HG03064 (cell line): Measurements from ENCODE around the gene CEP112.

Experiments
- ATAC-seq: cut with Tn5 transposase; IDR thresholded peaks from one replicate; pipeline ENCODE4 v1.9.1; 2021; ENCODE audit warnings: low read depth; ENCODE audit not compliant: unreplicated experiment

CEP112 gene

DNA sequence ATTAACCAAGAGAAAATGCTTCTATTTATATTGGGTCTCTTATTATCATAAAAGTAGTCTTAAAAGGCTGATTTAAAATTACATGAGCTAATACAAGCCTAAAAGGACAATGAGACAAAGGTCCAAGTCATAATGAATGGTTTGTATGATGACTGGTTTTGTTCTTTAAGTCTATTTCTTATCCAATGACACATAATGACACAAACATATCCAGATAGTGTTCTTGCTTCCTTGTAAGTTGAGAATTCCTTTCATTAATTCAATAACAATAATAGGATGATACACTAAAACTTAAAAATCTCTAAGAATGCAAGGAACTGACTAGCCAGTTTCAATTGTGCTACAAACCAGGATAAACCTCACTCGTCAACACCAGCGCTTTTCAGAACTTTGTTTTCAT is 244.1 kb downstream of the CEP112 start:
- ATAC-seq, result no peak

DNA sequence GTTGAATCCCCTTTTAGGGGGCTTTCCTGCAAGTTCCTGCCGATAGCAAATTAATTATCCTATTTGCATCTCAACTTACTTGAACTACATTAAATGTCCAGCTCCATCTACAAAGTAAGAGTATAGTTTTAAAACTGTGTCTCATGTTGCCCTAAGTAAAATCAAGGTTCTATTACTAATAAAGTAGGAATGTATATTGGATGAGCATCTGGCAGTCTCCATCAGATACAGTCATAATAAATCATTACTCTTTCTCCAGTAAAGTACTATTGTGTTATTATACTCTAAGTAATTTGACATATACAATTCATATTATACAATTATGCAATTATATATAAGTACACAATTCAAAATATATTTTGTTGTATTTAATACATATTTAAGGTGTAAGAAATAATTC is 249.3 kb downstream of the CEP112 start:
- ATAC-seq, result no peak

DNA sequence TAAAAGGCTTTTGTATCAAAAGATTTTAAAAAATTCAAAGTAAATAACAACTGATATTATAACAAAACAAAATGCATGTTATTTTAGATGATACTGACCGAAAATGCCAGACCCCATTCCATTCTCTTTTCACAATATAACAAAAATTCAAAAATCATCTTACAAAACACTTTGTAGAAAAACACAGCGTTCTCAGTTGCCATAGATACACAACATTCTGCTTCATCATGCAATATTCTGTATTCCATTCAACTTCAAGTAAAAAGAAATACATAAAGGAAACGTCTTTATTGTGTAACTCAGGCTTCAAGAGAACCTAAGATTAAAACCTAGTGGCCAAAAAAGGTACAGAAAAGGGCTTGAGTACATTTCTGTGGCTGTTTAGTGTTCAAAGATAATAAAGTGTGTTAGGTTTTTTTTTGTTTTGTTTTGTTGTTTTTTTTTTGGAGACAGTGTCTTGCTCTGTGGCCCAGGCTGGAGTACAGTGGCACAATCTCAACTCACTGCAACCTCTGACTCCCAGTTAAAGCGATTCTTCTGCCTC is 250.5 kb downstream of the CEP112 start:
- ATAC-seq, result no peak

DNA sequence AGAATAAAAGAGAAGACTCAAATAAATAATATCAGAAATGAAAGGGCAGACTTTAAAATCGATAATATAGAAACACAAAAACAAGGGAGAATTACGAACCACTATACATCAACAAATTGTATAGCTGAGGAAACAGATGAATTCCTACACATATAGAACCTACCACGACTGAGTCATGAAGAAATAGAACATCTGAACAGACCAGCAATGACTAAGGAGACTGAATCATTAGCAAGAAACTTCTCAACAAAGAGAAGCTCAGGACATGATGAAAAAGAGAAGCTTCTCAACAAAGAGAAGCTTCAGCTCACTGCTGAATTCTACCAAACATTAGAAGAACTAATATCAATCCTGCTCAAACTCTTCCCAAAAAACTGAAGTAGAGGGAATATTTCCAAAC is 255.9 kb downstream of the CEP112 start:
- ATAC-seq, result no peak

DNA sequence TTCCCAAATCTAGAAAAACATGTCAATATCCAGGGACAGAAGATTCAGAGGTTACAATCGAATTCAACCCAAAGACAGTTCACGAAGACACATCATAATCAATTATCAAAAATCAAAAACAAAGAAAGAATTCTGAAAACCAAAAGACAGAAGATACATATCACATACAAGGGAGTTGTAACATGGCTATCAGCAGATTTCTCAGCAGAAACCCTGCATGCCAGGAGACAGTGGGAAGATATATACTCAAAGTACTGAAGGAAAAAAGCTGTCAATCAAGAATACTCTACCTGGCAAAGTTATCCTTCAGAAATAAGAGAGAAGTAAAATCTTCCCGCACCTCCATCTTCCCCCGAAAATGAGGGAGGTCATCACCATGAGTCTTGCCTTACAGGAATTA is 258.6 kb downstream of the CEP112 start:
- ATAC-seq, result no peak

GRCh38 chr17:65931246-65932149 is 260.4 kb downstream of the CEP112 start:
- ATAC-seq, result no peak

DNA sequence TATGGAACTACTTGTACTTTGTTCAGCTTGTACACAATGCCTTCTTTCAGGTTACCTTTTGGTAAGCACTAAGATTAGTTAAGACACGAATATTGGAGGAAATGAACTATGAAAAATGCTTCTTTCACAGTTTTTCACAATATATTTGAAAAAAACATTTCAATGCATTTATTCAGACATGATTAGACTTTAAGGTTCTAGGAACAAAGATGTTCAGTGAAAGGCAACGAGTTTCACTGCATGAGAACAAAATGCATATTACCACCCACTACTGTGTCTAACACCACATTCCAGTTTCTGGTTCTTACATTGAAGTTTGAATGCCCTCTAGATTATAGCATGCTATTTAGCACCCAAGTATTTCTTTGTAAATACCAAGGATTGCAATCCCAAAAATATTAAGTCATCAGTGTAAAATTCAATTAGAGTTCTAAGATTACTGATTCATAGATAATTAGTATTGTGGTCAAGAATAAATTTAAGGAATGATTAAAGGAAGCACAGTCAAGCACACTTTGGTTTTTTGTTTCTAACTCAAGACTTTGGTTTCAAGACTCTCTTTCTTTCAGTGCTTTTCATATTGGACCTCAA is 261.7 kb downstream of the CEP112 start:
- ATAC-seq, result no peak

DNA sequence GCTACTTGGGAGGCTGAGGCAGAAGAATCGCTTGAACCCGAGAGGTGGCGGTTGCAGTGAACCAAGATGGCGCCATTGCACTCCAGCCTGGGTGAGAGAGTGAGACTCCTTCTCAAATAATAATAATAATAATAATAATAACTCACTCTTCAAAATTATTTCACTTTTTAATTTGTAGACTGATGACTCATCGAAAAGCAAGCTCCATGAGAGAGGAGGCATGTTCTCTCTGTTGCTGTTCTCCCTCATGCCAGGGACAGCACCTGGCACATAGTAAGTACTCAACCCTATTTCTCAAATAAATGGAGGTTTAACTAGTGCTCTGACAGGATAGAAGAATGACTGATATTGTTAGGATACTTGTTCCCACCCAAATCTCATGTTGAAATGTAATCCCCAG is 265.3 kb downstream of the CEP112 start:
- ATAC-seq, result no peak

DNA sequence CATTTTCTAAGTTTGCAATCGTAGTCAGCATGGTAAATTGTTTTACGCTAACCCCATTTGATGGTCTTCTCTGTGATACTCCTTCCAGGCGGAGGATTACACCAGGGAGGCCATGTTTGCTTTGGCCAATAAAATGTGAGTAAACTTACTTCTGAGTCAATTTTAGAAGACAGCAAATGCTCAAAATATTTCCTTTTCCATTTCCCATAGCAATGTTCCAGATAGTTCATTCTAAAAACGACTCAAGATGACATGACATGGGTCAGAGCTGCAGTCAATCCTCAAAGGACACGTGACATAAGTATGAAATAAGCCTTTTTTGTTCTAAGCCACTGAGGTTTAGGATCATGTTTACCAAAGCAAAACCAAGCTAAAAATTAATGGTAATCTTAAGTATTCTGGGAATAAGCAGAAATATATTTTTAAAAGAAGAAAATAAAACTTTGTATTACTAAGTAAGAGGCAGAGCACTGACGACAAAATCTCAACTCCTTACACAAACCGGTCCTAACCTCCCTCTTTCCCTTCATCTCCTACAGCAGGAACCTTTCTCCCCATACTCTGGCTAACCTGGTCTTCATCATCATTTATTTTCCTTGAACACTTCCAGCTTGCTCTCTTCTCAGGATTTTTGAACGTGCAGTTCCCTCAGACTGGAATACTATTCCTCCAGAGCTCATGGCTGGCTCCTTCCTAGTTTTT is 266.2 kb downstream of the CEP112 start:
- no peak for ATAC-seq

DNA sequence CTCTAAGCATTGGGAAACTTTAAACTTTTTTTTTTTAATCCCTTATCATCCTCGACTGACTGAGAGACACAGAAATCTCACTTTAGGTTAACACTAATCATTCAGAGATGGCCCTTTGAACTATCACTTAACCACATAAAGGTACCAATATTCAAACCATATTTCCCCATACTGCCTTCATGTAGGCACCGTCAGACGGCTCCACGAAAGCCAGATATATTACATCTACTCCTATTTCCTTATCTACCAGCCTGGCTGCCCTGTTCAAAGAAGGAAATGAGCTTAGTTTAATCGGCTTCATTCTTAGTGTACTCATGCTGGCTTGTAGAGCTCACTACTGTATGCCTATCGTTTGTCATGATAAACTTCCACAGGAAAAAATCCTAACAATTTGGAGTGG is 270.9 kb downstream of the CEP112 start:
- ATAC-seq, result no peak

DNA sequence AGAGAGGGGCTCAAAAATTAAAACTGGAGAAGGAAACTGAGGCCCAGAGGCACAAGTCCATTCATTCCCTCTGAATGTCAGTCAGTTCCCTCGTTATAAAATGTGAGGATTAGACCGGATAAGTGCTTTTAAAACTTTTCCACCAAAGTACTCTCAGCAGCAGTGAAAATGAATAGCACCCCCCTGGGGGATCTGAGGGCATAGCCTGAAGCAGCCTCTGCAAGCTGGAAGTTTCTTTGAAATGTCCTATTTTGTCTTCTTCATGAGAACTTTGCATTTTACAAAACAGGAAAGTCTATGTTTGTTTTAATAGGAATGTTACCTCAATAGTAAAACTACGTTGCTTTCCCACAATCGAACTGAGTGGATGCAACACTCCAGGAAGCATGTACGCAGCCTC is 273.0 kb downstream of the CEP112 start:
- no peak for ATAC-seq

- no peak for ATAC-seq
These were observed 273.4 kb downstream of the CEP112 start for GRCh38 chr17:65918500-65918899.

DNA sequence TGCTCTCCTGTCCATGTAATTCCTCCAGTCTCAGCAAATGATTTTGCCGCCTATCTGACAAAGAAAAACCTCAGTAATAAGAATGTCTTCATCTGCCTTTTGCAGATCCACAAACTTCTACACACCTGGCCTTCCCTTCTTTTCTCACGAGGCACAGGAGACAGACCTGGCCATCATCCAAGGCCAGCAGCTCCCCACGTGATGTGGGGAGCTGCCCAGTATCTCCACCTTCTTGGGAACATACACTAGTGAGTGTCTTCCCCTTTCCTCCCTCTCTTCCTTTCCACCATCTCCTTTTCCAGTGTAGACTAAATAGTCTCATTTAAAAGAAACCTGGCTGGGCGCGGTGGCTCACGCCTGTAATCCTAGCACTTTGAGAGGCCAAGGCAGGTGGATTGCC is 274.4 kb downstream of the CEP112 start:
- ATAC-seq, result no peak

- no peak for ATAC-seq
These were observed 275.5 kb downstream of the CEP112 start for GRCh38 chr17:65916425-65916824.

DNA sequence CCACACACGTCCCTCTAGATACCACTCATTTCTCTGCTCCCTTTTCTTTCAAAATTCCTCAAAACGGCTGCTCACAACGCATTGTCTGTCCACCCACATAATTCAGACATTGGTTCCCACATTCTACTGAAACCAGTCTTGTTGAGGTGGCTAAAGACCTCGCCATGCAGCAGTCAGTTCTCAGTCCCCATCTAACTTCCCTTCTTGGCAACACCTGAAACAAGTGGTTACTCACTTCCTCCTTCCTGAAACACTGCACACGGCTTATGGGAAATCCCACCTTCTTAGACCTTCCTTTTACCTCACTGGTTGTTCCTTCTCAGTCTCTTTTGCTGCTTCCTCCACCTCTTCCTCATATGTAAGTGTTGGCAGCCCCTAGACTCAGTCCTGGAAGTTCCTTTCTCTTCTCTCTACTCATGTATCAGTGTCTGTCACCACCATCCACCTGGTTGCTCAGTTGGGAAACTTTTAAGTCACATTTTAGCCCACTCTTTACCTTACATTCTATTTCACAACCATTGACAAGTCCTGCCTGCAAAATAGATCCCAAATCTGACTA is 277.1 kb downstream of the CEP112 start:
- ATAC-seq, result peak; percentile 97

- no peak for ATAC-seq
These were observed 278.5 kb downstream of the CEP112 start for GRCh38 chr17:65913326-65913850.

DNA sequence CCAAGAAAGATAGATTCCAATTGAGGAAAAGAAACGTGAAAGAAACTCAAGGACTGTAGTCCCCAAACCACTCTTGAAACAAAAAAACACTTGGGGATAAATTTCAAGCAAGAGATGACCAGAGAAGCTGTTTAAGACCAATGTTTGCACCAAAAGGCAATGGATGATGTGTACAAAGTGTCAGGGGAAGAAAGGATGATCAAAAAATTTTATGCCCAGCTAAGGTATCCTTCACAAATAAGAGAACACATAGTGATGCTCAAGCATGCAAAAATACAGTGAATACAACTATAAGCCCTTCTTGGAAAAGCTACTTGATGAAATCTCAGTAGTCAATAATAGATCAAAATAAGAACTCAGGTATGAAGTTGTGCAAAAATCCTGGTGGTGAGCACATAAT is 281.1 kb downstream of the CEP112 start:
- no peak for ATAC-seq

DNA sequence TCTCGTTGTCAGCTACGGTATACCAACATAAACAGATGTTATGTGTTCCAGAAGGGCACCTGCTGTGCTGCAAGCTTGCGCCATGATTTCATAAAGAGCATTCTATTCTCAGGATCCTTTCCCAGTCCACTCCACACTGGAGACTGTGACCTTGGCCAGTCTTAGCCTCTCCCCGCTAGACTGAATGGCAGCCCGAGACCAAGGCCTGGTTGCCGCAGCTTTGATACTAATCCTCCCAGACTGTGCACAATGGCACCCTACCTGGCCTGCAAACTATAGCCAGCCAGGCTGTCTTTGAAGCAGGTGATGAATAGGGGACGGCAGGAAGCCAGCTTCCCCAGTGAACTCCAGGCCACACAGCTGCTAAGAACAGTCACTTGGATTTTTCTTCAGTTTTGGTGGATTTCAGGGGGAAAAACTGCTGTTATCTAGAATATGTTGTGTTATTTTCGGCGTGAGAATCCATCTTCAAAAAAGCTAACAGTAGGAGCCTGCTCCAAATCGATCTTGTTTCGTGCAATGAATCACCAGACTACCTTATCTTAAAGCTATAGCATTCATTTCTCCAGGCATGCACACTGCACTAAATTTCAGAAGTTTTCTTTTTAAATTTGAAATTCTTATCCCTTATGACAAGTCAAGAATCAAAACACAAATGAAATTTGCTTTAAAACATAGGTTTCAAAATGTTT is 289.0 kb downstream of the CEP112 start:
- no peak for ATAC-seq

DNA sequence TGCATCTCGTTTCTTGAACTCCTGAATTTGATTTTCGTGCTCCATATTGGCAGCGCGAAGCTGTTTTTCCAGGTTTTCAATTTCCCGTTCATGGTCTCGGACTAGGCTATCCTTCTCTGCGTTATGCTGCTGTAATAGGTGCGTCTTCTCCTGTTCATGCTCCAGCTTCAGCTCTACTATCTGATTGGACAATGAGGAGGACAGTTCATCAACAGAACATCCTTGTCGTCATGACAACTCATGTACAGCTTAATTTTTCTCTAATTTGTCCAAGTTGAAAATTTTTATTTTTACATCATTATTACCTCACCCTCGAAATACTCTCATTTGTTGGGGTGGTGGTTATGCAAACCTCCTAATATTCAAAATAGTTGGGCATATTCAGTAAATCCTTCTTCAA is 289.8 kb downstream of the CEP112 start:
- ATAC-seq, result no peak

GRCh38 chr17:65901394-65901793 is 290.5 kb downstream of the CEP112 start:
- no peak for ATAC-seq
